PFSK-1 (cell line): ENCODE measurements around the gene SALL2.

Source experiments
- FOXP2 ChIP-seq: optimal IDR thresholded peaks from 2 replicates; pipeline ENCODE3; 2011; ENCODE audit warnings: borderline replicate concordance, control low read depth, inconsistent platforms; ENCODE audit not compliant: insufficient read depth; ENCODE audit errors: extremely low read length, extremely low read depth
- POLR2AphosphoS5 ChIP-seq: IDR thresholded peaks from 2 replicates; pipeline ENCODE4 v1.6.1; 2012; ENCODE audit warnings: low read depth, mild to moderate bottlenecking, control low read depth, low read length, moderate library complexity
- REST ChIP-seq, 2 experiments: IDR thresholded peaks; 2 replicates each; pipeline versions ENCODE4 v1.6.1 to v1.8.0; 2011 to 2012; ENCODE audit warnings: low read depth in 2 of 2, low read length in 2 of 2, control low read depth in 1 of 2, inconsistent platforms in 1 of 2, mild to moderate bottlenecking in 1 of 2, moderate library complexity in 1 of 2; ENCODE audit not compliant: insufficient read depth in 1 of 2
- SIN3A ChIP-seq: IDR thresholded peaks from 2 replicates; pipeline ENCODE4 v1.6.1; 2012; ENCODE audit warnings: mild to moderate bottlenecking, low read length, moderate library complexity, borderline replicate concordance; ENCODE audit not compliant: insufficient read depth
- TAF1 ChIP-seq: IDR thresholded peaks from 2 replicates; pipeline ENCODE4 v1.6.1; 2012; ENCODE audit warnings: low read length, control low read depth, borderline replicate concordance; ENCODE audit not compliant: insufficient read depth

DNA sequence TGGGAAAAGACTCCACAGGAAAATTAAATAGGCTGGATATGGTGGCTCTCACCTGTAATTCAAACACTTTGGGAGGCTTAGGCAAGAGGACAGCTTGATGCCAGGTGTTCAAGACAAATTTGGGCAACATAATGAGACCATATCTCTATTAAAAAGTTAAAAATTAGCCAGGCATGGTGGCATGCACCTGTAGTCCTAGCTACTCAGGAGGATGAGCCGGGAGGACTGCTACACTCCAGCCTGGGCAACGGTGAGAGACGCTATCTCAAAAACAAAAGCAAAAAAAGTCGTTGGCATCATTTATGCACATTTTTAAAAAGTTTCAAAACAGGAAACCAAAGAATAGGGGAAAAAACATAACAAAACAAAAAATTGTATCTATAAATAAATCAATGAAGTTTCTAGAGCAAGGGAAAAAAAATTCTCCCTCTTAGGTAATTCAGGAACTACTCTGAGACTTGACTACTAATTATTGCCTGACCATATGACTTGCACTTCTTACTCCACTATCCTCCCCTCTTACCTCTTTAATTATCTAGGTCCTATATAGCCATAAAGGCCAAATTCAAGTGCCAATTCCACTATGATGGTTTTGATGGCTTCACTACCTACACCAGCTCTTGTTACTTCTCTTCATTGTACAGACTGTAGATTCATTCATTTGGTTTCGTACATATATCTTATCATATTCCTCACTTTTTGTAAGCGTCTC is 16.6 kb downstream of the SALL2 start:
- no peak for TF ChIP-seq FOXP2
- no peak for TF ChIP-seq REST (IDR thresholded peaks at IDR 0.05; ENCODE audit: insufficient read depth in 1 of 2, low read depth in 2 of 2, low read length in 2 of 2)
- TF ChIP-seq POLR2AphosphoS5: no peak
- TF ChIP-seq SIN3A: no peak
- TF ChIP-seq TAF1: no peak
